NCI-H2081 (cell line): ENCODE measurements around the gene TRIM40.

Experiments
- DNase-seq, 2 experiments: peaks; one replicate each; lab custom pipeline; 2025; lab: John Stamatoyannopoulos, UW

TRIM40 gene

GRCh38 chr6:30149234-30149633 is 13.3 kb downstream of the TRIM40 start:
- no peak for DNase-seq

GRCh38 chr6:30149858-30150550 is 14.1 kb downstream of the TRIM40 start:
- DNase-seq: no peak

GRCh38 chr6:30150671-30151395 is 14.9 kb downstream of the TRIM40 start:
- DNase-seq: no peak

- no peak for DNase-seq
Observed at GRCh38 chr6:30151580-30151979, 15.6 kb downstream of the TRIM40 start.

GRCh38 chr6:30152016-30152673 is 16.2 kb downstream of the TRIM40 start:
- no peak for DNase-seq

- DNase-seq: no peak
Observed at GRCh38 chr6:30152910-30153610, 17.1 kb downstream of the TRIM40 start.

GRCh38 chr6:30154061-30154460 is 18.1 kb downstream of the TRIM40 start:
- DNase-seq: no peak

GRCh38 chr6:30154709-30155519 is 19.0 kb downstream of the TRIM40 start:
- no peak for DNase-seq

- DNase-seq: no peak
Observed at GRCh38 chr6:30155520-30156261, 19.8 kb downstream of the TRIM40 start.

- no peak for DNase-seq
Observed at GRCh38 chr6:30156262-30156599, 20.3 kb downstream of the TRIM40 start.

GRCh38 chr6:30156774-30157173 is 20.8 kb downstream of the TRIM40 start:
- no peak for DNase-seq

GRCh38 chr6:30157581-30157980 is 21.6 kb downstream of the TRIM40 start:
- DNase-seq: no peak

GRCh38 chr6:30157999-30158398 is 22.1 kb downstream of the TRIM40 start:
- DNase-seq: no peak

- no peak for DNase-seq
Observed at GRCh38 chr6:30158475-30159040, 22.6 kb downstream of the TRIM40 start.

GRCh38 chr6:30160008-30160784 is 24.3 kb downstream of the TRIM40 start:
- no peak for DNase-seq

- DNase-seq: no peak
Observed at GRCh38 chr6:30160785-30161531, 25.0 kb downstream of the TRIM40 start, which contains the start of gene TRIM10. TRIM10 (minus strand) TSS chr6:30161211; CDS start chr6:30160858, 353 bp downstream.

GRCh38 chr6:30162265-30163089 is 26.5 kb downstream of the TRIM40 start:
- no peak for DNase-seq
